Caki2 (cell line): ENCODE data around the gene TBL1XR1. TPM values are rescaled to one million over a fixed set of nuclear protein-coding genes. Genes with fewer than 3 reads are reported as not detected.
"Not testable (repeated sequence)": the region's sequence is repeated elsewhere in the genome, so short reads cannot be mapped to it uniquely, and the experiment has no call there.

Experiments used
- DNase-seq: peaks from one replicate; pipeline ENCODE4 v3.0.0-alpha.2; 2015; ENCODE audit warnings: low read depth
- in situ Hi-C: cut with HindIII; loops from 2 replicates; pipeline ENCODE4 v1.10.0; 2016; ENCODE audit warnings: low sequenced_read_pairs, low pct_unique_long_range_greater_than_20kb, mixed read lengths
- total RNA-seq: library from RNA; depleted of rRNA; stranded (reverse); fragments of >200 nt; shearing (Covaris generic); gene quantifications from 2 replicates; pipeline ENCODE4 v1.2.3, GENCODE V29; 2014; ENCODE audit warnings: low replicate concordance

TBL1XR1 gene
- total RNA-seq, 1 experiment from 2014 or later = 178 TPM

- no peak for DNase-seq
- in situ Hi-C loops = no loop called here
These were observed 42.5 kb downstream of the TBL1XR1 start for GRCh38 chr3:177154733-177155132.

GRCh38 chr3:177150970-177151627 is 46.2 kb downstream of the TBL1XR1 start:
- peak; percentile 60 for DNase-seq
- in situ Hi-C loops = no loop called here

- in situ Hi-C loops = no loop called here
- DNase-seq = peak; percentile 30
These were observed 46.9 kb downstream of the TBL1XR1 start for GRCh38 chr3:177150218-177150916.

- in situ Hi-C loops = no loop called here
- no peak for DNase-seq
These were observed 48.2 kb downstream of the TBL1XR1 start for GRCh38 chr3:177149106-177149505.

- DNase-seq = no peak
- in situ Hi-C loops = no loop called here
These were observed 49.5 kb downstream of the TBL1XR1 start for GRCh38 chr3:177147790-177148189.

- DNase-seq = no peak
- in situ Hi-C loops = no loop called here
These were observed 50.6 kb downstream of the TBL1XR1 start for GRCh38 chr3:177146646-177147045.

- in situ Hi-C loops = no loop called here
- DNase-seq = no peak
These were observed 51.3 kb downstream of the TBL1XR1 start for GRCh38 chr3:177145954-177146353.

GRCh38 chr3:177145381-177145780 is 51.9 kb downstream of the TBL1XR1 start:
- DNase-seq = no peak
- in situ Hi-C loops = no loop called here

GRCh38 chr3:177144922-177145321 is 52.4 kb downstream of the TBL1XR1 start:
- in situ Hi-C loops = no loop called here
- DNase-seq = no peak

GRCh38 chr3:177141899-177142646 is 55.2 kb downstream of the TBL1XR1 start:
- DNase-seq = no peak
- in situ Hi-C loops = no loop called here

GRCh38 chr3:177141471-177141870 is 55.8 kb downstream of the TBL1XR1 start:
- in situ Hi-C loops = no loop called here
- DNase-seq = no peak

GRCh38 chr3:177139220-177139619 is 58.1 kb downstream of the TBL1XR1 start:
- in situ Hi-C loops, DNase-seq: not testable (repeated sequence)

- in situ Hi-C loops = no loop called here
- DNase-seq = no peak
These were observed 59.2 kb downstream of the TBL1XR1 start for GRCh38 chr3:177137774-177138705.

- in situ Hi-C loops = no loop called here
- no peak for DNase-seq
These were observed 60.5 kb downstream of the TBL1XR1 start for GRCh38 chr3:177136741-177137140.

GRCh38 chr3:177135841-177136492 is 61.3 kb downstream of the TBL1XR1 start:
- in situ Hi-C loops = no loop called here
- DNase-seq = no peak

- DNase-seq = no peak
- in situ Hi-C loops = no loop called here
These were observed 62.5 kb downstream of the TBL1XR1 start for GRCh38 chr3:177134816-177135210.

- in situ Hi-C loops = no loop called here
- DNase-seq = no peak
These were observed 63.1 kb downstream of the TBL1XR1 start for GRCh38 chr3:177133860-177134815.
